Activated T-cell treated with anti-CD3 and anti-CD28 coated beads for 4 hours (primary cell): ENCODE measurements around the gene ARHGAP15.
"Not testable (repeated sequence)": the region's sequence is repeated elsewhere in the genome, so short reads cannot be mapped to it uniquely, and the experiment has no call there.

Source experiments
- DNase-seq: peaks from one replicate; pipeline ENCODE4 v3.0.0-alpha.2; 2020

The ARHGAP15 gene

GRCh38 chr2:143499061-143499460 is 369.8 kb downstream of the ARHGAP15 start:
- no peak for DNase-seq

- DNase-seq = no peak
Observed at GRCh38 chr2:143501106-143501676, 372.0 kb downstream of the ARHGAP15 start.

GRCh38 chr2:143503280-143503679 is 374.1 kb downstream of the ARHGAP15 start:
- DNase-seq = no peak

DNA sequence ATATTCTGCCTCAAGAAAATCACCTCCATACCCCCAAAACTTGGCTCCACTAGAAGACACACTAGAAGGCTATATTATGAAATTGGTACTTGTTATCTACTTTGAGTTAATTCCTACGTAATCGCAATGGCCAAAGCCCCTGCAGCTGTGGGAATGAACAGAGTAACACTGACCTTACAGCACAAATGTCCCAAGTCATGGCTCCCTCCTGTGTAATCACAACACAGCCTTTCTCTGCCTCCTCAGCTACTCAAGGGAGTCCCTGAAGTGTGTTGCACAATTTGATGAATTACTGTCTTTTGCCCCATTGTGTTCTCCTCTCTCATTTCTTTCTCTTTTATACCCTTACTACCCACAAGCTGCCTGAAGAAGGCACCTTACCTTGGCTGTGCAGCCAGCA is 375.2 kb downstream of the ARHGAP15 start:
- DNase-seq = no peak

DNA sequence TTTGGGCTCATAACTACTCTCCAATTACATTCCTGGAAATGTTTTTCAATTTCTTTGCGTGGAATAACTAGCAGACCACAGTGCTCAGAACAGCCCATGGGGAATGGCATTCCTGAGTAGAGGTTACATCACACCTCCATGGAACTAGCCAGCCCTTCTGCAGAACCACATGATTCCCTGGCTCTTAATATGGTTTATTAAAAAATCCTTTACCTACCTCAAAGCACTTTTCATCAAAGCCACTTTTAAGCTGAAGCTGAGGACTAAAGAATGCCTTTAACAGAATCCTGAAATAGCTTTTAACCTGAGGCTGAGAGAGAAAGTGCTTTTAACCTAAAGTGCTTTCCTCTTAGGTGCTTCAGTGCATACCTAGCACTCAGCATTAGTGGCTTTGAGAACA is 376.3 kb downstream of the ARHGAP15 start:
- no peak for DNase-seq

- DNase-seq = no peak
Observed at GRCh38 chr2:143513081-143513480, 383.9 kb downstream of the ARHGAP15 start.

- no peak for DNase-seq
Observed at GRCh38 chr2:143514413-143514812, 385.2 kb downstream of the ARHGAP15 start.

DNA sequence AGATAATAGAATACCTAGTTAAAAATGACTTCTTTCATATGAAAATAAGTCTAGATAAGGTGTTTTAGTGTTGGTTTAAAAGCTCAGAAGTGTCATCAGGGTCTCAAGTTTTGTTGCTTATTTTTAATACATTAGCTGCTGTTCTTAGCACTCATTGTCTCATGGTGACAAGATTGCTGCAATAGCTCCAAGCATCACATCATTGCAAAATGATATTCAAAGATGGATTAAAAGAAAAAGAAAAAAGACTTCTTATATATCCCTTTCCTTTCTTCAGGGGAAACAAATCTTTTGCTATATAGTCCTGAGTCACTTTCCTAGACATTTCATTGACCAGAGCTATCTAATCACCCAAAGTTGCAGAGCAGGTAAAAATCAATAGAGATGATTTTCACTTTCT is 386.1 kb downstream of the ARHGAP15 start:
- no peak for DNase-seq

GRCh38 chr2:143519521-143519920 is 390.3 kb downstream of the ARHGAP15 start:
- no peak for DNase-seq

- no peak for DNase-seq
Observed at GRCh38 chr2:143521396-143521795, 392.2 kb downstream of the ARHGAP15 start.

DNA sequence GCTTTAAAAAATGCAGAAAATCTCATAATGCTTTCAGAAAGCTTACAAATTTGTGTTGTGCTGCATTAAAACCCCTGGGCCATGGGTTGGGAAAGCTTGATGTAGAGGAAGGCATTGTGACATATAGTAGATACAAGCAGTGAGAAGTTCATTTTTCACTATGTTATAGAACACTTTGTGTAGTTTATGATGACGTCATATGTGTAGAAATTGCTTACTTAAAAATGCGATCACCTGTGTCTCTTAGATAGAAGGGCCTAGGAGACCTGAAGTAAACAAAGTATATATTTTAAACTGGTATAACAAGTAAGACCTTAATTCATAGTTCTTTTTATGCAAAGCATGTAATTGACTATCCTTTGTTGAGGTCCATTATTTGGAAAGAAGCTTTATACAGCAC is 393.5 kb downstream of the ARHGAP15 start:
- no peak for DNase-seq

- DNase-seq = no peak
Observed at GRCh38 chr2:143524119-143524553, 394.9 kb downstream of the ARHGAP15 start.

GRCh38 chr2:143524559-143525401 is 395.6 kb downstream of the ARHGAP15 start:
- no peak for DNase-seq

DNA sequence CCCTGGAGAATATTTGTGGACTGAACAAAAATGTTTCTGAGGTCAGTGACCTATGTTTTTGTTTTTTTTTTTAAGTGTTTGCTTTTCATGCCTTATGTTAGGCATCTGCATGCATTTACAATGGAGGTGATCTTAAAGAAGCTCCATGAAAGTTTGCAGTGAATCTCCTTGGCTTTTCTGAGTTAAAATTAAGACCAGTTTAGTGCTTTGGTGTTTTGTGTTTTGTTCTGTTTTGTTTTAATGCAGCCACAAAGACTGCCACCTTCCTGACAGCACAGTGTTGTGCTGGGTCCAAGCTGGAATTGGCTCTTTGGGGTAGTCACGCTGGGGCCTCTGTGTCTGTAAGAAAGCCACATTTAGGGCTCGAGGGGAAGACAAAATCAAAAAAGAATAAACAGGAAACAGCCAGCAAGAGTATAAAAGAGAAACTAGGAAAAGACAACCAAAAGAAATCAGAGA is 396.2 kb downstream of the ARHGAP15 start:
- no peak for DNase-seq

DNA sequence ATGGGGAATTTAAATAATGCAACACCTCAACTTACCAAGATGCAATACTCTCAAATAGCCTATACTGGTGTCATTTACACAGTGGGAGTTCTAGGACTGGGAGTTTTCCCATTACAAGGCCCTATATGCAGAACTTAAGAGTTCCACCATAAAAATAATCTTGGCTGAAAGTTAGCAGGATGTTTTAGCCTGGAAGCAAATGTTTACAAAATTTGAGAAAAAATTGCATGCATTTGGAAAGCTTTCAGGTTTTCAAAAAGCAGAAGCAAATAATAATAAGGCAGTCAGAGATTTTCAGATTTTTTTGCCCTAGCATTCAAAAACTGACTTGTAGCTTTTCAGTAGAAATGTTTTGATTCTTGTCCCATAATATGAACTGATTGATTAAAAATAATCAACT is 397.3 kb downstream of the ARHGAP15 start:
- DNase-seq = no peak

DNA sequence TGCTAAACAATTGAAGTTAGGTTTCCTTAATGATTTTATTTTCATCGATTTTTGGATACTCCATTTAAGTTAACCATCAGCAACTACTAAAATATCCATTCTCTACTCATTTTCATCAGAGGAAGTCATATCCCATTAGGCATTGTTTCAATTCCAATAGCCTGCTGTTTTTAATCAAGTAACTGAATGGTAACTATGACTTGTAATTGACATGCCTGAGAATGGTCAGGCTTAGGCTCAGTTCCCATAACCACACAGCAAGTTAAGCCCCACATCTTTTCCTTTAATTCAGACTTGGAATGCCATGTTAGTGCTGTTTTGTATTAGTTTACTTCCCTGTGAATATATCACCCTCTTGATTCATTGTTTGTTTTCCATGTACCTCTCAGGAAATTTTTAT is 398.8 kb downstream of the ARHGAP15 start:
- no peak for DNase-seq

DNA sequence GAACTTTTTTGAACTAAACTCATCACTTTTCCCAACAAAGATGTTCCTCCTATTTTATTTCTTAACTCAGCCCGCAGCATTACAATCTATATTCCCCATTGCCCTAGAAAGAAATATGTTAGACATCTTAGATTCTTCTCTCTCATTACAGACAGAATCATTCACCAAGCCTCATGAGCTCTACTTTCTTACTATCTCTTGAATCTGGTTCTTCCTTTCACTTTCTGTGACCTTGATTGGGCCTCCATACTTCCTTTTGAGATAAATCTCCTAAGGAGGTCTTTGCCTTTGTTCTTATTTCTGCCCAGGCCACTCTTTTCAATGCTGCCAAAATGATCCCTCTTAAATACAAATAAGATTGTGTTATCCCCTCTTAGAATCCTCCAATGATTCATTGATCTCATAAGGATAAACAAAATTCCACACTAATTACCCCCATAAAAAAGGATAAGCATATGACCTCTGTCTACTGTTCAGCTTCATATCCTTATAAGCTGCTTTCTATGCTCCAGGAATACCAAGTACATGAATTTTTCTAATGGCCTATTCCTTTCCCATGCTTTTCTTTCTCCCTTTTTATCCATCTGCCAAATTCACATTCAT is 400.0 kb downstream of the ARHGAP15 start:
- no peak for DNase-seq

DNA sequence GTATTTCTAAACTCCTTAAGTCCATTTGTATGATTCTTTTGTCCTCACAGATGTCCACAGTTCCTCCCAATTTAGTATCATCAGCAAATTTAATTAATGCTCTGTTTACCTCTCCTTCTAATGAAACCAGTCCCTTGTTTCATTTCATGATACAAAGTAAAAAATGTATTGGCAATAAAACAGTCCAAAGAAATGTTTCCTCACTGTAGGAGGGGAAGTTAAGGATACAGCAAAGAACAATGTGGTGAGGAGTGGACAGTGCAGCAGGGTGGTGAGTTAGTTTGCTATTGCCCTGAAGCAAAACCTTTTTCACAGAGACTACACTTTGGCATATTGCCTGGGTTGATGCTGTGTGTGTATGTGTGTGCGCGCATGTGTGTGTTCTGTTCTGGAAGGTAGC is 401.5 kb downstream of the ARHGAP15 start:
- no peak for DNase-seq

DNA sequence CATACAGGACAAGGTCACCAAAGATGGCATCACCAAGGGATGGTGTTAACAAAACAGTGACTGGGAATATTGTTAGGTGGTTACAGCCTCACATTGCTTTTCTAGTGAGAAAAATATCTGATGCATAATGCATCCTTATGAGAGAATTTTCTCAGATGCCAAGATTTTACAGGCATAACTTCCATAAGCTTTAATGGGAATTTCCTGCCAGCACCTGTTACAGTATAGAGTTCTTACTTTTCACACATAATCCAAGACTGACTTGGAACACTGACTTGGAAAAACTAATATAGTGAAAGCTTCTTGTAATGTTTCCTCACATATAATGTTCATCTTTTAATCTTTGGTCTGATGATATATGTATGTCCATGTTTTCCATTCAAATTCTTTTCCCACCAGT is 402.8 kb downstream of the ARHGAP15 start:
- DNase-seq = no peak

DNA sequence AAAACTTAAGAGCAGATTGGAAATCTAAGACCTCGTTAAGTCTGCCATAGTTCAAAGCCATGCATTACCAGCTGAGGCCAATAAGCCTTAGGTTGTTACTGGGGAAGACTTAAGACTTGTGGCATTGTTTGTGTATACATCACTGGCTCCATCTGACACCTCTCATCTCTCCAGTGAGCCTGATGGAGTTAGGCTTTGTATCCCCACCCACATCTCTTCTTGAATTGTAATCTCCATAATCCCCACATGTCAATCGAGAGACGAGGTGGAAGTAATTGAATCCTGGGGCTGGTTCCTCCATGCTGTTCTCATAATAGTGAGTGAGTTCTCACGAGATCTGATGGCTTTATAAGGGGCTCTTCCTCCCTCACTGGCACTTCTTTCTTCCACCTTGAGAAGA is 404.6 kb downstream of the ARHGAP15 start:
- DNase-seq = no peak

DNA sequence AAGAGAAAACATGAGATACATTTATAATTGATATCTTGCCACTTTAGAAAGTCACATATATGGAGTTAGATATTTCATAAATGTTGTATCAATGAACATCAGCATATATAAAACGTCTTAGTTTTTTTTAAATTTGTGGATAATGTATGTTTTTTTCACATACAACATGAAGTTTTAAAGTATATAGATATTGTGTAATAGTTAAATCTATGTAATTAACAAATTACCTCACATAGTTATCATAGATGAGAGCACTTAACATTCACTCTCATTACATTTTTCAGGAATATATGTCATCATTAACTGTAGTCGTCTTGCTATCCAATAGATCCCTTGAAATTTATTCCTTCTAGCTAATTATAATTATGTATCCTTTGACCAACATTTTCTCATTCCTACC is 406.6 kb downstream of the ARHGAP15 start:
- no peak for DNase-seq

GRCh38 chr2:143541899-143542298 is 412.7 kb downstream of the ARHGAP15 start:
- not testable (repeated sequence) for DNase-seq

DNA sequence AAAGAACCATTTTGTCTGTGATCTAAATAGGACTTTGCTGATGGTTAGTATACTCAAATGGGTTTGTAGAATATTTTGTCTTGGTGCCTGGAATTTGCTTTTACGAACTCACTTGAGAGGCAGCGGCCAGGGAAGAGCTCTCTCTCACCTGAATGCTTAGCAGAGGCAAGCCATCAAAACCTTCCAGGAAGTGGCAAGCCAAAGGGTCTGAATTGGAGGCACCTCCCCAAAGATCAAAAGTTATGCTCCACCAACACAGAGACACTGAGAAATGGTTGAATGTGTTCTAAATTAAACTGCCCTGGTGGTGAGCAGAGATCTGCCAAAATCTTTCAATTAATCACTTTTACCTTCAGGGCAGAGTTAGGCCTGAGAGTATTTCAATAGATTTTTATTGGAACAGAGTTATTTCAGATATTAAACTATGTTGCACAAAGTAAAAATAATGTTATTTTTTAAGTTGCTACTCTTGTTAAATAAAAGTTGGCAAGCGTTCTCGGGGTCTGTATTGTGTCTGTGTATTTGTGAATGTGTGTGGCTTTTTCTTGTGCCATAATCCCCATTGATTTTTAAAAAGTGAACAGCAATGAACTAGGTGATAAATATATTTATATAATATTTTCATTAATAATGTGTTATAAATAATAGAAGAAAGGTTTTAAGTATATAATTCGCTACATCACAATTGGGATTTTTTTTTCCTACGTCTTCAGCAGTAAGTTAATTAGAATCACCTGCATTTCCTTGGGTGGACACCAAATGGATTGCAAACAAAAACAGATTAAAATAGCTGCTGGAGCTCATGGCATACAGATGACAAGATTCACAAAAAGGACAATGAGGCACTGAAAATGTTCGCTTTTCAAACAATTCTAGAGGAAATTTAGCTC is 416.1 kb downstream of the ARHGAP15 start:
- DNase-seq = no peak
